GM12878 (cell line): ENCODE data around the gene HS6ST3. TPM values are rescaled to one million over a fixed set of nuclear protein-coding genes. Genes with fewer than 3 reads are reported as not detected.

Source experiments
- ATAC-seq: fragments of 200-7000 bp; cut with Tn5 transposase; 3 replicates; pipeline ENCODE4 v1.9.1; 2020; ENCODE audit warnings: mild to moderate bottlenecking, moderate library complexity
- BruUV-seq: library from RNA; stranded (reverse); fragments of 400-500 nt; replicated peaks from 2 replicates; lab custom pipeline; 2021; lab: Mats Ljungman, UMichigan
- CTCF ChIA-PET: fragments of 300-600 bp; sonication (Branson Sonifier 250); formaldehyde crosslinking; extraction: SDS; loops from one replicate; lab custom pipeline; 2021; ENCODE audit warnings: inconsistent platforms; lab: Yijun Ruan, JAX
- POLR2A ChIA-PET: fragments of 350-600 bp; formaldehyde crosslinking; extraction: SDS; loops from one replicate; lab custom pipeline; 2021; ENCODE audit warnings: inconsistent platforms; lab: Charles Lee
- RAD21 ChIA-PET: fragments of 300-600 bp; sonication (Branson Sonifier 250); formaldehyde crosslinking; loops from one replicate; lab custom pipeline; 2023; ENCODE audit warnings: antibody characterized with exemption; ENCODE audit not compliant: unreplicated experiment; lab: Charles Lee
- SMC1A ChIA-PET: fragments of 300-600 bp; sonication (Branson Sonifier 250); formaldehyde crosslinking; loops from one replicate; lab custom pipeline; 2023; ENCODE audit not compliant: unreplicated experiment, uncharacterized antibody; lab: Charles Lee
- DNase-seq: peaks from one replicate; pipeline ENCODE4 v3.0.0-alpha.2; 2011; ENCODE audit warnings: low read depth, low spot score
- FAIRE-seq: peaks from 3 replicates; lab custom pipeline; 2011; peaks lifted over from hg19 to GRCh38; lab: Jason Lieb, UNC
- H2AFZ ChIP-seq: 2 replicates; pipeline ENCODE4 v1.6.0; 2011; ENCODE audit warnings: low read depth, low read length, control low read depth; ENCODE audit not compliant: control insufficient read depth
- H3K27ac ChIP-seq: 2 replicates; pipeline ENCODE4 v1.5.1; 2011; ENCODE audit warnings: control low read depth; ENCODE audit not compliant: control insufficient read depth, insufficient read depth
- H3K27me3 ChIP-seq, 2 experiments: replicated peaks in 1 of 2; 2 replicates each; pipeline versions ENCODE4 v1.6.0 to v1.6.1; 2011; ENCODE audit warnings: low read length in 1 of 2; ENCODE audit not compliant: control insufficient read depth in 2 of 2, insufficient read depth in 2 of 2
- H3K36me3 ChIP-seq, 2 experiments: 2 replicates each; pipeline ENCODE4 v1.5.1; 2011; ENCODE audit warnings: low read length in 1 of 2; ENCODE audit not compliant: control insufficient read depth in 2 of 2, insufficient read depth in 2 of 2
- H3K4me1 ChIP-seq: 2 replicates; pipeline ENCODE4 v1.6.1; 2011; ENCODE audit warnings: mild to moderate bottlenecking, low read length, moderate library complexity, mixed read lengths; ENCODE audit not compliant: control insufficient read depth, insufficient read depth
- H3K4me2 ChIP-seq: 2 replicates; pipeline ENCODE4 v1.6.0; 2011; ENCODE audit warnings: control low read depth; ENCODE audit not compliant: control insufficient read depth, insufficient read depth
- H3K4me3 ChIP-seq: fragments of 200-600 bp; sonication (generic); 2 replicates; pipeline ENCODE4 v1.5.1; 2016
- H3K79me2 ChIP-seq: 2 replicates; pipeline ENCODE4 v1.6.0; 2011; ENCODE audit warnings: low read length; ENCODE audit not compliant: control insufficient read depth, insufficient read depth
- H3K9ac ChIP-seq: 2 replicates; pipeline ENCODE4 v1.8.0; 2011; ENCODE audit warnings: low read length, control low read depth, mixed read lengths; ENCODE audit not compliant: control insufficient read depth, insufficient read depth
- H3K9me3 ChIP-seq: replicated peaks from 3 replicates; pipeline ENCODE4 v1.5.1; 2011; ENCODE audit warnings: mild to moderate bottlenecking, low read length; ENCODE audit not compliant: control insufficient read depth, insufficient read depth
- H4K20me1 ChIP-seq: 2 replicates; pipeline ENCODE4 v1.6.0; 2011; ENCODE audit not compliant: control insufficient read depth, insufficient read depth
- ASH2L ChIP-seq: fragments of 300-600, 200-600 bp; sonication (generic); IDR thresholded peaks from 2 replicates; pipeline ENCODE4 v1.6.1; 2017; ENCODE audit warnings: low read depth, mild to moderate bottlenecking, borderline replicate concordance
- CEBPB ChIP-seq, 2 experiments: fragments of 150-350 bp in 1 of 2; IDR thresholded peaks; 2 replicates each; pipeline ENCODE4 v1.6.1; 2012 to 2014; ENCODE audit warnings: low read depth in 2 of 2, low read length in 2 of 2, borderline replicate concordance in 1 of 2, inconsistent platforms in 1 of 2
- CHD4 ChIP-seq: fragments of 200-600 bp; sonication (generic); IDR thresholded peaks from 2 replicates; pipeline ENCODE4 v1.6.1; 2016; ENCODE audit warnings: mild to moderate bottlenecking
- GATAD2B ChIP-seq: fragments of 450-650 bp; conservative IDR thresholded peaks from 2 replicates; pipeline ENCODE4 v1.6.1; 2017; ENCODE audit warnings: low read depth, mild to moderate bottlenecking, moderate library complexity
- IRF4 ChIP-seq: IDR thresholded peaks from 2 replicates; pipeline ENCODE4 v1.6.1; 2011; ENCODE audit warnings: low read depth, low read length
- JUNB ChIP-seq: IDR thresholded peaks from 2 replicates; pipeline ENCODE4 v1.6.1; 2016; ENCODE audit warnings: antibody characterized with exemption, mild to moderate bottlenecking
- MEF2A ChIP-seq: IDR thresholded peaks from 2 replicates; pipeline ENCODE4 v1.6.1; 2011; ENCODE audit warnings: low read depth, mild to moderate bottlenecking, low read length, moderate library complexity; ENCODE audit not compliant: insufficient read depth
- NFYB ChIP-seq: IDR thresholded peaks from 2 replicates; pipeline ENCODE4 v1.6.1; 2011; ENCODE audit warnings: low read depth, mild to moderate bottlenecking, low read length, improper control_type of control experiment, moderate library complexity; ENCODE audit not compliant: insufficient read depth
- NR2C1 ChIP-seq: fragments of 450-650 bp; IDR thresholded peaks from 2 replicates; pipeline ENCODE4 v1.6.1; 2017; ENCODE audit warnings: antibody characterized with exemption, mild to moderate bottlenecking, moderate library complexity
- POLR2A ChIP-seq: IDR thresholded peaks from 2 replicates; pipeline ENCODE4 v1.6.1; 2011; ENCODE audit warnings: low read depth, mild to moderate bottlenecking, low read length
- SREBF2 ChIP-seq: IDR thresholded peaks from 2 replicates; pipeline ENCODE4 v1.6.1; 2012; ENCODE audit warnings: mild to moderate bottlenecking, low read length
- WRNIP1 ChIP-seq: IDR thresholded peaks from 2 replicates; pipeline ENCODE4 v1.6.1; 2011; ENCODE audit warnings: low read depth, low read length, improper control_type of control experiment, borderline replicate concordance
- ZNF24 ChIP-seq: fragments of 450-650 bp; IDR thresholded peaks from 2 replicates; pipeline ENCODE4 v1.6.1; 2017; ENCODE audit warnings: antibody characterized with exemption, mild to moderate bottlenecking
- ZSCAN29 ChIP-seq: fragments of 450-650 bp; IDR thresholded peaks from 2 replicates; pipeline ENCODE4 v1.6.1; 2017; ENCODE audit warnings: mild to moderate bottlenecking, moderate library complexity
- WGBS: methylation state at CpG from one replicate; pipeline ENCODE4 v1.1.6; 2016; ENCODE audit warnings: low lambda C conversion rate; ENCODE audit not compliant: insufficient replicate concordance, insufficient coverage; ENCODE audit errors: missing lambda C conversion rate; 5-methylcytosine and 5-hydroxymethylcytosine counted together
- in situ Hi-C: fragments of 300-500 bp; cut with MboI; formaldehyde crosslinking; loops from 9 replicates; pipeline ENCODE4 v1.14.3; 2018; ENCODE audit warnings: mixed read lengths
- intact Hi-C: fragments of 100-400 bp; cut with micrococcal nuclease; formaldehyde crosslinking; loops from one replicate; pipeline ENCODE4 v1.14.2; 2022; ENCODE audit not compliant: unreplicated experiment
- polyA plus RNA-seq, 11 experiments: library from polyadenylated mRNA; depleted of rRNA in 4 of 11; unstranded in 6 of 11; stranded (reverse) in 5 of 11; fragments of >200 nt; fragmentation: Nextera tagmentation in 4 of 11; fragmentation: Illumina TruSeq in 1 of 11; extraction: Ambion mirVana in 4 of 11; extraction: Trizol in 1 of 11; gene quantifications; 1 replicate in 1 of 11; 2 replicates in 10 of 11; pipeline versions ENCODE4 v1.2.1 to v1.2.3, GENCODE V29; 2011 to 2016; ENCODE audit warnings: inconsistent platforms in 2 of 11, missing spikeins in 2 of 11, low read depth in 1 of 11
- total RNA-seq, 4 experiments: library from RNA; depleted of rRNA in 3 of 4; stranded (reverse); fragments of >200 nt in 3 of 4; fragmentation: Illumina TruSeq in 1 of 4; extraction: Trizol in 1 of 4; gene quantifications; 2 replicates each; pipeline versions ENCODE4 v1.2.1 to v1.2.3, GENCODE V29; 2013 to 2021
- TF ChIP-seq, protein P1 (sequence below): IDR thresholded peaks from 2 replicates; pipeline ENCODE4 v1.6.1; 2011; ENCODE audit warnings: low read depth, low read length, improper control_type of control experiment, borderline replicate concordance
- TF ChIP-seq, protein P2 (sequence below): fragments of 450-650 bp; IDR thresholded peaks from 2 replicates; pipeline ENCODE4 v1.6.1; 2017; ENCODE audit warnings: mild to moderate bottlenecking
- TF ChIP-seq, protein P3 (sequence below): IDR thresholded peaks from 2 replicates; pipeline ENCODE4 v1.6.1; 2012; ENCODE audit warnings: low read depth, low read length, improper control_type of control experiment
- TF ChIP-seq, protein P4 (sequence below): IDR thresholded peaks from 2 replicates; pipeline ENCODE4 v1.6.1; 2011; ENCODE audit warnings: mild to moderate bottlenecking, low read depth, low read length, moderate library complexity; ENCODE audit not compliant: insufficient replicate concordance
- TF ChIP-seq, protein P5 (sequence below): fragments of 150-350 bp; IDR thresholded peaks from 2 replicates; pipeline ENCODE4 v1.6.1; 2016; ENCODE audit warnings: low read depth, low read length

The HS6ST3 gene
- total and polyA plus RNA-seq, 10 of the 15 experiments (the other 5 are each of a cell fraction or from before 2014, with no cell fraction given) = under 0.01 to 2.9 TPM; not detected in 8

DNA sequence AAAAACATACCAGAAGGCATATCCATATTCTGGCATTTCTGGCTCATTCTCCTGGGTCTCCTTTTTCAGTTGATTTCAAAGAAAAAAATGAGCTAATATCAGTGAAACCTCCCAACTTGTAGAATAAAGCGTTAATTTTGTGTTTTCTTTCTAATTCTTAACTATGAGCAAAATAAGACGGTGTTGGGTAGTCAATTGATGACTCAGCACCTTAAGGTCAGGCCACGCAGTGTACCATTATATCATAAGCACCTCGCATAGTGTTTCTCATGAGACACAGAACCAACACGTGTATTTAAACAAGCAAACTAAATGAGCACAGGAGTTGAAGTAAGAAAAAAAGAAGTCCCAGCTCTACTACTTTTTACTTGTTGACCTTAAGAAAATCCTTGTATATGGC is 729.5 kb downstream of the HS6ST3 start:
- in situ Hi-C loops = no loop called here
- RAD21 ChIA-PET = interaction anchor here (2.6 kb wide), 1 partner anchor 798 kb away, joined by 33 read pairs; no protein-coding TSS in a partner anchor
- Histone ChIP-seq H2AFZ (no peak overlapping the region), H3K4me1 (no peaks in the 10 kb centered on the region), H3K27ac (no peak overlapping the region), H3K79me2 (no peaks in the 10 kb centered on the region), H4K20me1 (no peaks in the 10 kb centered on the region), H3K4me2 (no peak overlapping the region), H3K27me3 (no peaks in the 10 kb centered on the region), H3K9me3 (no peaks in the 10 kb centered on the region), H3K4me3 (no peak overlapping the region), H3K9ac (no peak overlapping the region), H3K36me3 (no peaks in the 10 kb centered on the region)
- POLR2A ChIA-PET = no interaction called here
- FAIRE-seq = no peak
- intact Hi-C loops = no loop called here
- TF ChIP-seq POLR2A (no peak), CHD4 (no peak), JUNB (no peak), ZNF24 (no peak), NFYB (no peak), GATAD2B (no peak), WRNIP1 (no peak), ZSCAN29 (no peak), SREBF2 (no peak), ASH2L (no peak), IRF4 (no peak), NR2C1 (no peak), MEF2A (no peak), CEBPB (IDR thresholded peaks at IDR 0.05; ENCODE audit: borderline replicate concordance in 1 of 2, low read depth in 2 of 2, low read length in 2 of 2) (no peak)
- TF ChIP-seq, protein P1, sequence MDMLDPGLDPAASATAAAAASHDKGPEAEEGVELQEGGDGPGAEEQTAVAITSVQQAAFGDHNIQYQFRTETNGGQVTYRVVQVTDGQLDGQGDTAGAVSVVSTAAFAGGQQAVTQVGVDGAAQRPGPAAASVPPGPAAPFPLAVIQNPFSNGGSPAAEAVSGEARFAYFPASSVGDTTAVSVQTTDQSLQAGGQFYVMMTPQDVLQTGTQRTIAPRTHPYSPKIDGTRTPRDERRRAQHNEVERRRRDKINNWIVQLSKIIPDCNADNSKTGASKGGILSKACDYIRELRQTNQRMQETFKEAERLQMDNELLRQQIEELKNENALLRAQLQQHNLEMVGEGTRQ = no peak
- TF ChIP-seq, protein P2, sequence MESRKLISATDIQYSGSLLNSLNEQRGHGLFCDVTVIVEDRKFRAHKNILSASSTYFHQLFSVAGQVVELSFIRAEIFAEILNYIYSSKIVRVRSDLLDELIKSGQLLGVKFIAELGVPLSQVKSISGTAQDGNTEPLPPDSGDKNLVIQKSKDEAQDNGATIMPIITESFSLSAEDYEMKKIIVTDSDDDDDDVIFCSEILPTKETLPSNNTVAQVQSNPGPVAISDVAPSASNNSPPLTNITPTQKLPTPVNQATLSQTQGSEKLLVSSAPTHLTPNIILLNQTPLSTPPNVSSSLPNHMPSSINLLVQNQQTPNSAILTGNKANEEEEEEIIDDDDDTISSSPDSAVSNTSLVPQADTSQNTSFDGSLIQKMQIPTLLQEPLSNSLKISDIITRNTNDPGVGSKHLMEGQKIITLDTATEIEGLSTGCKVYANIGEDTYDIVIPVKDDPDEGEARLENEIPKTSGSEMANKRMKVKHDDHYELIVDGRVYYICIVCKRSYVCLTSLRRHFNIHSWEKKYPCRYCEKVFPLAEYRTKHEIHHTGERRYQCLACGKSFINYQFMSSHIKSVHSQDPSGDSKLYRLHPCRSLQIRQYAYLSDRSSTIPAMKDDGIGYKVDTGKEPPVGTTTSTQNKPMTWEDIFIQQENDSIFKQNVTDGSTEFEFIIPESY = no peak
- TF ChIP-seq, protein P3, sequence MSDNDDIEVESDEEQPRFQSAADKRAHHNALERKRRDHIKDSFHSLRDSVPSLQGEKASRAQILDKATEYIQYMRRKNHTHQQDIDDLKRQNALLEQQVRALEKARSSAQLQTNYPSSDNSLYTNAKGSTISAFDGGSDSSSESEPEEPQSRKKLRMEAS = no peak
- TF ChIP-seq, protein P4, sequence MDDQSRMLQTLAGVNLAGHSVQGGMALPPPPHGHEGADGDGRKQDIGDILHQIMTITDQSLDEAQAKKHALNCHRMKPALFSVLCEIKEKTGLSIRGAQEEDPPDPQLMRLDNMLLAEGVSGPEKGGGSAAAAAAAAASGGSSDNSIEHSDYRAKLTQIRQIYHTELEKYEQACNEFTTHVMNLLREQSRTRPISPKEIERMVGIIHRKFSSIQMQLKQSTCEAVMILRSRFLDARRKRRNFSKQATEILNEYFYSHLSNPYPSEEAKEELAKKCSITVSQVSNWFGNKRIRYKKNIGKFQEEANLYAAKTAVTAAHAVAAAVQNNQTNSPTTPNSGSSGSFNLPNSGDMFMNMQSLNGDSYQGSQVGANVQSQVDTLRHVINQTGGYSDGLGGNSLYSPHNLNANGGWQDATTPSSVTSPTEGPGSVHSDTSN = no peak
- TF ChIP-seq, protein P5, sequence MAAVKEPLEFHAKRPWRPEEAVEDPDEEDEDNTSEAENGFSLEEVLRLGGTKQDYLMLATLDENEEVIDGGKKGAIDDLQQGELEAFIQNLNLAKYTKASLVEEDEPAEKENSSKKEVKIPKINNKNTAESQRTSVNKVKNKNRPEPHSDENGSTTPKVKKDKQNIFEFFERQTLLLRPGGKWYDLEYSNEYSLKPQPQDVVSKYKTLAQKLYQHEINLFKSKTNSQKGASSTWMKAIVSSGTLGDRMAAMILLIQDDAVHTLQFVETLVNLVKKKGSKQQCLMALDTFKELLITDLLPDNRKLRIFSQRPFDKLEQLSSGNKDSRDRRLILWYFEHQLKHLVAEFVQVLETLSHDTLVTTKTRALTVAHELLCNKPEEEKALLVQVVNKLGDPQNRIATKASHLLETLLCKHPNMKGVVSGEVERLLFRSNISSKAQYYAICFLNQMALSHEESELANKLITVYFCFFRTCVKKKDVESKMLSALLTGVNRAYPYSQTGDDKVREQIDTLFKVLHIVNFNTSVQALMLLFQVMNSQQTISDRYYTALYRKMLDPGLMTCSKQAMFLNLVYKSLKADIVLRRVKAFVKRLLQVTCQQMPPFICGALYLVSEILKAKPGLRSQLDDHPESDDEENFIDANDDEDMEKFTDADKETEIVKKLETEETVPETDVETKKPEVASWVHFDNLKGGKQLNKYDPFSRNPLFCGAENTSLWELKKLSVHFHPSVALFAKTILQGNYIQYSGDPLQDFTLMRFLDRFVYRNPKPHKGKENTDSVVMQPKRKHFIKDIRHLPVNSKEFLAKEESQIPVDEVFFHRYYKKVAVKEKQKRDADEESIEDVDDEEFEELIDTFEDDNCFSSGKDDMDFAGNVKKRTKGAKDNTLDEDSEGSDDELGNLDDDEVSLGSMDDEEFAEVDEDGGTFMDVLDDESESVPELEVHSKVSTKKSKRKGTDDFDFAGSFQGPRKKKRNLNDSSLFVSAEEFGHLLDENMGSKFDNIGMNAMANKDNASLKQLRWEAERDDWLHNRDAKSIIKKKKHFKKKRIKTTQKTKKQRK = no peak
- no peak for ATAC-seq
- no peak for DNase-seq
- CTCF ChIA-PET = interaction anchor here (1.5 to 4.8 kb wide), 2 partner anchors 797 to 800 kb away, joined by 6 to 47 read pairs; no protein-coding TSS in a partner anchor
- BruUV-seq = no TSS peak
- 14% methylated on average over 5 of the region's 5 CpGs for WGBS
- SMC1A ChIA-PET = interaction anchor here (1.3 kb wide), 1 partner anchor 9 kb away, joined by 3 read pairs; no protein-coding TSS in a partner anchor
